GM12892 (cell line): ENCODE results near the gene OLFM1.

Experiments
- POLR2A ChIP-seq: IDR thresholded peaks from 2 replicates; pipeline ENCODE4 v1.6.1; 2011; ENCODE audit warnings: low read depth, low read length, control low read depth
- POLR2AphosphoS5 ChIP-seq: IDR thresholded peaks from 2 replicates; pipeline ENCODE4 v1.6.1; 2011; ENCODE audit warnings: low read depth, low read length, control low read depth
- TAF1 ChIP-seq: IDR thresholded peaks from 2 replicates; pipeline ENCODE4 v1.6.1; 2011; ENCODE audit warnings: low read depth, mild to moderate bottlenecking, control low read depth, low read length, borderline replicate concordance

DNA sequence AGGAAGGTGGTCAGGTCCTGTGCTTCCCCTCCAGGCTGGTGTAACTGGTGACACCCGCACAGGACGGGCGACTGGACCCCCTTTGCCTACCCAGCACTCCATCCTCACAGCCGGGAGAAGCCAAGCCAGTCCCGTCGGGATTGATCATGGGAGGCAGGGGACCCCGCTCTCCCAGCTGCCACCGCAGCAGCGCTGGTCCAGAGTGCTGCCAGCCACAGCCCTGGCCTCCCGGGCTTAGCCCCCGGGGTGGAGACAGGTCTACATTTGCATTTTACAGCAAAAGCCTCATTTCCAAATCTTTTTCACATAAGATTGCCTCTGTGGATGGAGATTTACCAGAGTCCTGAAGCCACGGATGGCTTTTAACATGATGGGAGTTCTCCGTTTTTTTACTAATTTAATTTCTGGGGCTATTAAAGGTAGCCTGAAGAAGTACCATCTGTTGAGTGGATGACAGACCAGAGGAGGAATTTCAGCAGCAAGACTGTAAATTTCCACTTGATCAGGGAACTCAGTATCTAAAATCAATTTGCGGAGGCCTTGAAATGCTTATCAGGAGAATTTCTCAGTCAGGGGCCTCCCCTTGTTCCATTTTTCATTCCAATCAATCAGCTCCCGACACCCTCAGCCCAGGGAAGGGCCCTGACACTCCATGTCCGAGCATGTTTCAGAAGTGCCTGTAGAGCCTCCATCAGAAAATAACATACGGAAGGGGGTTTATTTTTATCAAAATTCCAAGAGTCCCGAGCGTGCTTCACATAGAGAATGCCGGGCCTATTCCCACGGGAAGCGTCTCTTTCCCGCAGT lies 80.6 kb downstream of the OLFM1 start:
- TF ChIP-seq POLR2A = no peak
- no peak for TF ChIP-seq POLR2AphosphoS5
- TF ChIP-seq TAF1 = no peak
